ENCODE measurements around the gene PPOX.

DNA sequence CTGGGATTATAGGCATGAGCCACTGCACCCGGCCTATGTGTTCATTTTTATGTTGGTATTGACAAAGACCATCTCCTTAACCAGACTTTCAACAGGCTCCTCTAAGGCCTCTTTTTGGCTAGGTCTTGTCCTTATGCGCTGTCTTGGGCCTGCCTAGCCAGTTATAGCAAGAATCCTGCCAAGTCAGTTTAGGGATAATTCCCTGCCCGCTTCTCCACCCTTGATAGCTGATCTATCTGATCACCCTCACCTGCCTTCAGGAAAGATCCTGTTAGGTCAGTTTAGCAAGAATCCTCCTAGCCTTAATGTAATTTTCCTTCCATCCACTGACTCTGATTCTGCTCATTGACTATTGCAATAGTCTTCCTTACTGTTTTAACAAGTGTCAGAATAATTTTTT, 13.5 kb downstream of the PPOX start:
- TF ChIP-seq CTCF (IDR thresholded peaks at IDR 0.05; ENCODE audit: low read depth, low read length): no peak
- TF ChIP-seq MYC (IDR thresholded peaks at IDR 0.05; ENCODE audit: low read depth, low read length): no peak

Data from NB4 (cell line).